ENCODE measurements around the gene DOC2A.
"Not testable (repeated sequence)": the region's sequence is repeated elsewhere in the genome, so short reads cannot be mapped to it uniquely, and the experiment has no call there.

Gene DOC2A

DNA sequence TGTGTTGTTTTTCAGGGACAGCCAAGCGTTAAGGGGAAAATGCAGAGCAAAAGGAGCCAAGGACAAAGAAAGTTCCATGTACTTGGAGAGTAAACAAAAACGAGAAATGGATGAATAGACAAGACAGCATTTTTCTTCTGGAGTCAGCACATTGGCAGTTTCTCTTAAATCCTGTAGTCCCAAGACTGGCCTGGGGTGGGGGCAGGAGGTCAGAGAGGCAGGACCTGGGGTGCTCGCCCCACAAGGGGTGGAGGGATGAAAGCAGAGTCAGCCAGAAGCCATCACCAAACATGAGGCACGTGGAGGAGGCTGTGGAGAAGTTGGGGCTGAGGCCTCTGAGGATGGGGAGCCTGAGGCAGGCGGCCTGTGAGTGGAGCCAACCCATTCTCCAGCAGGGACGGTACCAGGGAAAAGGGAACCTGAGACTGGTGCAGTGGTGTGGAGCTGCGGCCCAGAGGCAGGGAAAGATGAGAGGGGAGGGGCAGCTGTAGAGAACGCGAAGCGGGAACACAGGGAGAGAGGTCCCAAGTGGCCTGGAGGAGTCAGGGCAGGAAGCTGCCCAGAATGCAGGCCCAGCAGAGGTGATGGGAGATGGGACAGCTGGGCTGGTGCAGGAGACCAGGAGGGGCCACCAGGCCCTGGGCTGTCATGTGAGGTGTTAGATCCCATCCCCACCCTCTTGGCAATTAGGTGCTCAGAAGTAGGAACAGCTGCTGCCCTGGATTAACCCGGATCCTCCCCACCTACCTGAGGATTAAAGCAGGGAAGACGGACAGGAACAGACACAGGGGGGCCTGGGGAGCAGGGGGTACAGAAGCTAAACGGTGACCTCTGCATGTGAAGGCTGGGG lies 17.0 kb upstream of the DOC2A start:
- DNase-seq: no peak

DNA sequence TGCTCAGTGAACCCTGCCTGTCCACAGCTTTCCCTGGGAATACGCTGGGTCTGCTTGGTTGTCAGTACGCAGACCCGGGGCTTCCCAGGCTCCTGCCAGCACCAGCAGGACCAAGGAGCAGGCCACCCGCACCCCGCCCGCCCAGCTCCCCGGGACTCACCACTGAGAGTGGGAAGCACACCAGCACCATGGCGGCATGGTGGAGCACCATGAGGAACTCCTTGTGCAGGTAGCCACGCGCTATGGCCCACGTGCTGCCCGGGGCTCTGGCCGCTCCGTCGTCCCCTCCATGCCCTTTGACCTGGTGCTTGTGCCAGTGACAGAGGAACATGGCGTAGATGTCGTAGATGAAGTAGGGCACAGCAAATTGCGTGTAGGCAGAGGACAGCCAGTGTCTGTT lies 15.6 kb upstream of the DOC2A start:
- DNase-seq: no peak

DNA sequence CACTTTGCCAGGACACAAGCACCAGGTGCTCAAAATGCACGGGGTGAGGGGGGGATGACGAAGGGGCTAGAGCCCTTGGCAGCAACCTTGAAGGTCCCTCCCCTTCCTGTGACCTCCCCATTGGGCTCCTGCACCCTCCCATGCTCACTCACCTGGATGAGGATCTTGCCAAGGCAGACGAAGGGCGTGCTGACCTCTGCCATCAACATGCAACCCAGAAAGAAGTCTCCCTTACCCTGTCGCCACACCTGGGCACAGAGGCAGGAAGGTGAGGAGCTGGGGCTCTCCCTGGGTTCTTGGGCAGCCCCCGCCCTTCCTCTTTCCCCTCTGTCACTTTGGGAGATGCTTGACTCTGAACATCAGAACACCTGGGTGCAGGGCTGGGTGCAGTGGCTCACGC lies 14.7 kb upstream of the DOC2A start:
- DNase-seq: no peak

DNA sequence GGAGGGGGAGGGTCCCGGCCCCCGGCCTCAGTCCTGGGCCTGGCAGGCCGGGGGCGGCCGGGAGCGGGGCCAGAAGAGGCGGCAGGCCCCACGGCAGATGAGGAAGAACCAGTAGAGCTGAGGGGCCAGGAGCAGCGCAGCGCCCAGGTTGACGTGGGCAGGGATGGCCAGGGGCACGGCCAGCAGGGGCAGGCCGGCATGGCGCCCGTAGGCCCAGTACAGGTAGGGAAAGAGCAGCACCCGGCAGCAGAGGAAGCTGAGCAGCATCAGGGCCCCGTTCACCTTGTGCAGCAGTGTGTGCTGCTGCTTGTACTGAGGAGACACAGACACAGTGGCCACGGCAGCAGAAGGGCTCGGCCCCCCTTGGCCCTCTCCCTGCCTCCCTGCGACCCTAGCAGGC lies 14.3 kb upstream of the DOC2A start:
- no peak for DNase-seq

DNA sequence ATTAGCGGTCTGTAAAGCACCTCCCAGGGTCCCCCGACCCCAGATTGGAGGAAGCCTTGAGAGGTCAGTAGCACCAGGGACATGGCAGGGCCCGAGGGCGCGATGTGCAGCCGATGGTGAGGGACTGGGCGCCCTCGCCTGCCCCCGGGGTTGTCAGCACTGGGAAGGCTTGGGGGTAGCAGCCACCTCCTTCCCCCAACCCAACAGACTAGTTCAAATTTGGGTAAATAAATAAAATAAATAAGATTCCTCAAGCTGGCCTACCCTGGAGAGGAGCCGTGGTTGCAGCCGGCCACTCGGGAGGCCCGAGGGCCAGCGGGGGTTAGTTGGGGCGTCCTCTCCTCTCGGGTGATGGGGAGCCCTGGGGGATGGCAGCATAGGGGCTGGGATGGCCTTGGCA lies 13.6 kb upstream of the DOC2A start:
- DNase-seq: no peak

DNA sequence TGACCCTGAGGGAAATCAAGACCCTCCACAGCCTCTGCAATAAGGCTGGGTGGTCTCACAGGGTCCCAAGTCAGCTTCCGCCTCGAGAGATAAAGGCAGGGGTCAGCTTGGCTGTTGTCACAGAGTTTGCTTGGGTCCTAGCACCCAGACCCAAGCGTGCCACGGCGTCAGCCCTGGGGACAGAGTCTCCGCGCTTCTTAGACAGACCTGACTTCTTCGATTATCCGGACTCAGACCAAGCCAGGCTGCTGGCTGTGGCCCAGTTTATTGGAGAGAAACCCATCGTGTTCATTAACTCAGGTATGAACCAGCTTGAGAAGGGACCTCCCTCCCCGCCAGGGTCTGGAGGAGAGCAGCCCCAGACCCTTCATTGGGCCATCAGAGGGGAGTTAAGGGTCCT lies 12.8 kb upstream of the DOC2A start:
- DNase-seq: no peak

DNA sequence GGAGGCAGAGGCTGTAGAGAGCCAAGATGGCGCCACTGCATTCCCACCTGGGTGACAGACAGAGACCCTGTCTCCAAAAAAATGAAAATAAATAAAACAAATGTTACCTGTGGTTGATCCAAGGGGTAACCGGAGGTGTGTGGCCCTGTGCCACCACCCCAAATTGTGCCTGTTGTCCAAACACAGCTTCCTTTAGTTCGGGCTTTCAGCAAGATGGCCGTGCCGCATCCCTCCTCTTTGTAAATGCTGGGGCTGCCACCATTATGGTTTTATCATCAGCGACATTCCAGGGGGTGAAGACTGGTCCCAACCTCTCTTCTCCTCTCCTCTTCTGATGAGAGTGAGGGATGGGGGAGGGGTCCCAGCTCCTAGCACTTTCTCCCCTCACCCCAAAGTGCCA lies 12.1 kb upstream of the DOC2A start, which contains the start of gene C16orf92:
Gene C16orf92, plus strand, starts transcription at position 312 of the 400 bp plus-strand sequence. CDS start 143 bp downstream, outside the sequence.
- DNase-seq: no peak

DNA sequence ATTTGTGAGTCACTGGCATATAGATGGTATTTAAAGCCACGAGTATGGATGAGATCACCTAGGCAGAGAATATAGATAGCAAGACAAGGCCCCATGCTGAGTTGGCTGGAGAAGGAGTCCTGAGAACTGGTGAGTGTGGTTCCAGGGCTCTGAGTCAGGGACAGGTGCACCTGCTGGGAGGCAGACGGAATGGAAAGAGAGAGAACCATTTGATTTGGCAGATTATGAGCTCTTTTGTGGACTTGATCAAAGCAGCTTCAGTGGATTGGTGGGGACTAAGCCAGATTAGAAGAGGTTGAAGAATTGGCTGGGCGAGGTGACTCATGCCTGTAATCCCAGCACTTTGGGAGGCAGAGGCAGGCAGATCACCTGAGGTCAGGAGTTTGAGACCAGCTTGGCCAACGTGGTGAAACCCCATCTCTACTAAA lies 7.9 kb upstream of the DOC2A start:
- no peak for DNase-seq

DNA sequence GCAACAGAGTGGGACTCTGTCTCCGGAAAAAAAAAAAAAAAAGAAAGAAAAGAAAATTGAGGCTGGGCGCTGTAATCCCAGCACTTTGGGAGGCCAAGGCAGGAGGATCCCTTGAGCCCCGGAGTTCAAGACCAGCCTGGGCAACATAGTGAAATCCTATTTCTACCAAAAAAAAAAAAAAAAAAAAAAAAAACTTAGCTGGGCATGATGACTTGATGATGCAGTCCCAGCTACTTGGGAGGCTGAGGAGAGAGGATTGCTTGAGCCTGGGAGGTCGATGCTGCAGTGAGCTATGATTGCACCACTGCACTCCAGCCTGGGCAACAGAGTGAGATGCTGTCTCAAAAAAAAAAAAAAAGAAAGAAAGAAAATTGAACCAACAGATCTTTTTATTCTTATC lies 7.1 kb upstream of the DOC2A start:
- not testable (repeated sequence) for DNase-seq

DNA sequence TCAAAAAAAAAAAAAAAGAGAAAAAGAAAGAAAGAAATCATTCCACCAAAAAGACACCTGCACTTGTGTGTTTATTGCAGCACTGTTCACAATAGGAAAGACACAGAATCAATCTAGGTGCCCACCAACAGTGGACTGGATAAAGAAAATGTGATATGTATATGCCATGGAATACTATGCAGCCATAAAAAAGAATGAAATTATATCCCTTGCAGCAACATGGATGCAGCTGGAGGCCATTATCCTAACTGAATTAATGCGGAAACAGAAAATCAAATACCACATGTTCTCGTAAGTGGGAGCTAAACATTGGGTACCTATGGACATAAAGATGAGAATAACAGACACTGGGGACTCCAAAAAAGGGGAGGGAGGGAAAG lies 6.4 kb upstream of the DOC2A start:
- DNase-seq: no peak

DNA sequence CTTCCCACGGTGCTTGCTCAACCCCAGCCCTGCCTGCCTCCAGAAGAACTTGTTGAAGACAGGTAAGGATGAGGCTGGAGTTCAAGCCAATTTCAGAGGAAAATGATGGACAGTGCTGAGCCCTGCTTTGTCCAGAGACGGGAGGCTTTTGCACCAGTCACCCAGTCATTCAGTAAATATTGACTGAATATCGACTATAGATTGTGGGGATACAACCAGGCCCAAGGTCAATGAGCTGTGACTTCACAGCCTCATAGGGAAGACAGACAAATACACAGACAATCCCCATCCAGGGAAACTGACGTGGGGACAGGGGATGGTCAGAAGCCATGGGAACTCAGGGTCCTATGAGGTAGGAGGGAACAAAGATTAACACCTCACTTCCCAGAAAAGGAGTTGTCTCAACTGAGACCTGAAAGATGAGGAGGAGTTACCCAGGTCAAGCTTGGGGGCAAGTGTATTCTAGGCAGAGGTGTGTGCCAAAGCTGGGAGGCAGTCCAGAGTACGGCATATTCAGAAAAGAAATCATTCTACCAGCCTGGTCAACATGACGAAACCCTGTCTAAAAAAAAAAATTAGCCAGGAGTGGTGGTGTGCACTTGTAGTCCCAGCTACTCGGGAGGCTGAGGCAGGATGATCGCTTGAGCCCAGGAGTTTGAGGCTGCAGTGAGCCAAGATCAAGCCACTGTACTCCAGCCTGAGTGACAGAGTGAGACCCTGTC lies 5.9 kb upstream of the DOC2A start:
- DNase-seq: no peak

DNA sequence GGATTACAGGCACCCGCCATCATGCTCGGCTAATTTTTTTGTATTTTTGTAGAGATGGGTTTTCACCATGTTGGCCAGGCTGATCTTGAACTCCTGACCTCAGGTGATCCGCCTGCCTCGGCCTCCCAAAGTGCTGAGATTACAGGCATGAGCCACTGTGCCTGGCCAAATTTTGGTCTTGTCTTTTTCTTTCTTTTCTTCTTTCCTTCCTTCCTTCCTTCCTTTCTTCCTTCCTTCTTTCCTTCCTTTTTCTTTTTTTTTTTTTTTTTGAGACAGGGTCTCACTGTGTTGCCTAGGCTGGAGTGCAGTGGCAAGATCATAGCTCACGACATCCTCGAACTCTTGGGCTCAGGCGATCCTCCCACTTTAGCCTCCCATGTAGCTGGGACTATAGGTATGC lies 4.6 kb upstream of the DOC2A start:
- not testable (repeated sequence) for DNase-seq

DNA sequence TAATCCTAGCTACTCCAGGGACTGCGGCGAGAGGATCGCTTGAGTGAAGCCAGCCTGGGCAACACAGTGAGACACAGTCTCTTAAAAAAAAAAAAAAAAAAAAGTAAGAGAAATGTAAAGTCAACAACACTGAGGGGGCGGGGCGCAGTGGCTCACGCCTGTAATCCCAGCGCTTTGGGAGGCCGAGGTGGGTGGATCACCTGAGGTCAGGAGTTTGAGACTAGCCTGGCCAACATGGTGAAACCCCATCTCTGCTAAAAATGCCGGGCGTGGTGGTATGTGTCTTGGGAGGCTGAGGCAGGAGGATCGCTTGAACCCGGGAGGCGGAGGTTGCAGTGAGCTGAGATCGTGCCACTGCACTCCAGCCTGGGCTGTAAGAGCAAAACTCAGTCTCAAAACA lies 1.8 kb upstream of the DOC2A start:
- DNase-seq: not testable (repeated sequence)

DNA sequence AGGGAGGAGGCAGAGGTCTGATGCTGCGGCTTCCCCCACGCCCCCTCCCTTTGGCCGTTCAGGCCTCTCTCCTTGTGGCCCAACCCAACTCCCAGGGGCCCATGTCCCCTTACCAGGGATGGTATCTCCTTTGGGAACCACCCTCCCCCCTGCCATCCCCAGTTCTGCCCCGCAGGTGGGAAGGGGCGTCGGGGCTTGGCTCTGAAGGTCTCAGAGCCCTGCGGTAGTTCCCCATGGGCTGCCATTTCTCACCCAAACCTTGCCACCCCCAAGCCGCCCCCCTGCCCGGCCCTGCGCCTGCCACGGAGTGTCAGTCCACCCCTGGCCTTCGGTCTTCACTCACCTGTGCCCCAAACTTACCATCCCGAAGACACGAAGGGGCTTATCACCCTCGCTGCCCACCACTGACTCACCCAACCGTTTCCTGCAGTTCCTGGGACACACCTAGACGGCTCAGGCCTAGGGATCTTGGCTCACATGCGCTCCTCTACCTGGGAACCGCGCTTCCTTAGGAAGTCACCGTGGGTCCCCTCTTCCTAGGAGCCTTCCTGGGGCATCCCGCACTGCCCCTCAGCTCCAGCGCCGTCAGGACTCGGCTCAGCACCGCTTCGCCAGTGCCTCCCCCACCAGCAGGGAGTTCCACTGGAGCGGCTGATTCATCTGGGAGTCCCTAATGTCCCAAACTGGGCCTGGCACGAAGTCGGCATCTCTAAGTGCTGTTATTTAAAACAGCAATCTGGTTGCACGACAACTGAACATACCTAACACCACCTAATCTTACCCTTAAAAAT lies 1.1 kb upstream of the DOC2A start:
- no peak for DNase-seq

DNA sequence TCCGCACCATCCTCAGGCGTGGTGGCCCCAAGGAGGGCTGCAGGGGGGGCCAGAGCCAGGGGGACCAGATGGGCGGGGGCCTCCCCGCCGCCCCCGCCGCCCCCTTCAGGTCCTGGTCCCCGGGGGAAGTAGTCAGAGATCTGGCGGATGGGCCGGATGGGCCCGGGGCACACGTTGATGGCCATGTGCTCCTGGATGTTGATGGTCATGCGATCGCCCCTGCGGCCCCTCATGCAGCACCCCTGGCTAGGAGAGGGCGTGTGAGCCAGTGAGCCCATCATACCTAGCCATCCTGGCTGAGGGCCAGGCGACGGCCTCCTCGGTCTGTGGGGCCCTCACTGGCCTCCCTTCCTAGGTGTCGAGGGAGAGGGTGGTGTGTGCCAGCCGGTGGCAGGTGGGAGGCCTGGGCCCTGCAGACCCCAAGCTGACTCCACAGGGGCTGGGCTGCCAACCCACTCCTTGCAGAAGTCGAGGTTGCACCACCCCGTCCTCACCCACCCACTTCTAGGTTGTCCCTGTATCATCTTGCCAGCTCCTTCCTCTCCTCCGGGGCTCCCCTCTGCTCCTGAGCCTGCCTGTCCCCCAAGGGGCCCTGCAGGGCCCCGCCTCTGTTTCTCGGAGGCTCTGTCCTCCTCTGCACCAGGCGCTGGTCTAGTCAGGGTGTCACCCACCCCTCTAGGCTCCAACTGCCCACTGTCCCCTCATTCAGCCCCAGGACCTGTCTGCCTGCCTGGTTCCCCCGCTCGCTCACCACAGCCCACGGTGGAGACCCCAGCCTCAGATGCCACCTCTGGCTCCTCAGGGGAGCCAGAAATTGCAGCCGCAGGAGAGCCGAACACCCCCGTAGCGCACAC lies 610 bp downstream of the DOC2A start:
- DNase-seq: no peak

DNA sequence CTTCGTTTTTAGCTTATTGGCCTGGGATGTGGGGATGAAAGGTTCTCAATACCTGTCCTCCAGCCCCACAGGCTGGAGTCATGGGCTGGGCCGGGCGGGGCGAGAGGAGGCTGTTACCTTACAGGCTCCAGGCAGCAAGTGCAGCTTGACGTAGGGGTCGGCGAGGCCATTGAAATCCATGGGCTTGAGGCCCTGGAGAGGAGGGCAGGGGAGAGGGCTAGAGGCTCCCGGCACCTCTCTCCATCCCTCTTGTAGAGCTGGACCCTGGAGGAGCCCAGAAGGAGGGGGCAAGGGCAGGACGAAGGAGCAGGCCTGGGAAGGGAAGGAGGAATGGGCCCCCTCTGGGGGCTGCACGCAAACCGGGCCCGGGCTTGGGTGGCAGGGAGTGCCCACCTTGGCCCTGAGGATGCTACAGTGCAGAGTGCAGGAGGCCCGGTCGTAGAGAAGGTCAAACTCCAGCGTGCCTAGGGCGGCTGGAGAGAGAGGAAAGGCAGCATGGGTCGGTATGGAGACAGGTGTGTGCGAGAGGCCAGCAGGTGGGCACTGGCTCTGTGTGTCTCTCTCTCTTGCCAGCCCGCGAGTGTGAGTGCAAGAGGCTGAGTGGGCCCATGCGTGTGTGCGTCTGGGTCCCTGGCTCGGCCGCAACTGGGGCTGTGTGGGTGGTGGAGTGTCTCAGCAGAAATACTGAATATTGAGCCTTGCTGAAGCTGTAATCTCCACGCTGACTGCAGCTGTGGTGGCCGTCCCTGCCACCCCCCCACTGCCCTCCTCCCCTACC lies 1.6 kb downstream of the DOC2A start:
- no peak for DNase-seq

DNA sequence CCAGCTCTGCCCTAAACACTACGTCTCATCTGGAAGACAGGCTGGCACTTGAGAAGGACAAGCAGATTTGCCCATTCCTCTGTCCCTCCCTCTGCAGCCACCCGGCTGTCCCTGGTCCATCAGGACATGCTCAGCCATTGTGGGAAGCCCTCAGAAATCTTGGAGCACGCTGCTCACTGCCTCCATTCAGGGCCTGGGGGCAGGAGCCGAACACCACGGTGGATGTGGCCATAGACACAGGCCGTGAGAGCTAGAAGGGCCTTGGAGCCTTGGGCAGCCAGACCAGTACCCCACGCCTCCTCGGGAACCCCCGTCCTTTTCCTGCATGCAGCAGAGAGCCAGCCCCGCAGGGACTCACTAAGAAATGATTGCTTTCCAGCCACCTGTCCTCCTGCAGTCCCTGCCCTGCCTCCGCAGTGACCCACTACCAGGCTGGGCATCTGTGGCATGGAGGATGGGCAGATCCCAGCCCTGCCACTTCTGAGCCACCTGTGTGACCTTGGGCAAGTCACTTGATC lies 3.4 kb downstream of the DOC2A start:
- DNase-seq: no peak

DNA sequence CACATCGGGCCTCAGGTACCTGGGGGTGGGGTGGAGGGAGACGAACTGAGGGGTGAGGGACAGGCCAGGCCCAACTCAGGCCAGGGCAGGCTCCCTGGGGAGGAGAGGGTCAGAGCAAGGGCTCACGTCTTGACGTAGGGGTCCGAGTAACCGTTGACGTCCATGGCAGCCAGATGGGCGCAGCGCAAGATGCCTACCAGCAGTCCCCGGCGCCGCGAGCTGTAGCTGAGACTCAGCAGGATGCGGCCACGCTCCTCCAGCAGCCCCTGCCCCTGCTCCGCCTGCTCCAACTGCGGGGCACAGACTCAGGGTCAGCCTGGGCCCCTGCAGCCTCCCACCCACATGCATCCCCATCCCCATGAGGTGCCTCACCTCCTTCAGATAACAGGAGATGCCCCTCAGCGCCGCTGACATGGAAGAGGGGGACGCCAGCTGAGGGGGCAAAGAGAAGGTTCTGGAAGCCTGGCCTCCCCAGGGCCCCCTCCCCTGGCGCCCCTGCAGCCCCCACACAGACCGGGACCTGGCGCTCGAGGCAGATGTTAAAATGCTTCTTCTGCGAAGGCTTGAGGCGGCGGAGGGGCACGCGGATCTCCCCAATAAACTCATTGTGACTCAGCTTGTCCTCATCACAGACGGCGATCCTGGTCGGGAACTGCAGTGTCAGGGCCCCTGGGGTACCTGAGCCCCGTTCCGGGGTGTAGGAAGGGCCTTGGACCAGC lies 4.0 kb downstream of the DOC2A start:
- DNase-seq: no peak

DNA sequence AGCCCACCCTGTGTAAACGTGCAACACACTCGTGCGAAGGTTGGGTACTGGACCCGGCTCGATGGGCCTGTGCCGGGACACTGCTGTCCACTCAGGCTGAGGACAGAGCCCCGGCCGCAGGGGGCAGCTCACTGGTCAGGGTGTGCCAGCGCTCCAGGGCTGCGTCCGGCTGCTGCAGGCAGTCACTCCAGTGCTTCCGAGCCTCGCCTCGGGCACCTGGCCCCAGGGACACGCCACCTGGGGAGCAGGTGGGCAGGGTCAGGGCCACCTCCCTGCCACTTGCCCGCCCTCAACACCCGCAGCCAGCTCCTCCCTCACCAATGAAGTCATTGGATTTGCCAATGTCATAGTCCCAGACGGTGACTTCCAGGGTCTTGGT lies 4.7 kb downstream of the DOC2A start:
- no peak for DNase-seq

DNA sequence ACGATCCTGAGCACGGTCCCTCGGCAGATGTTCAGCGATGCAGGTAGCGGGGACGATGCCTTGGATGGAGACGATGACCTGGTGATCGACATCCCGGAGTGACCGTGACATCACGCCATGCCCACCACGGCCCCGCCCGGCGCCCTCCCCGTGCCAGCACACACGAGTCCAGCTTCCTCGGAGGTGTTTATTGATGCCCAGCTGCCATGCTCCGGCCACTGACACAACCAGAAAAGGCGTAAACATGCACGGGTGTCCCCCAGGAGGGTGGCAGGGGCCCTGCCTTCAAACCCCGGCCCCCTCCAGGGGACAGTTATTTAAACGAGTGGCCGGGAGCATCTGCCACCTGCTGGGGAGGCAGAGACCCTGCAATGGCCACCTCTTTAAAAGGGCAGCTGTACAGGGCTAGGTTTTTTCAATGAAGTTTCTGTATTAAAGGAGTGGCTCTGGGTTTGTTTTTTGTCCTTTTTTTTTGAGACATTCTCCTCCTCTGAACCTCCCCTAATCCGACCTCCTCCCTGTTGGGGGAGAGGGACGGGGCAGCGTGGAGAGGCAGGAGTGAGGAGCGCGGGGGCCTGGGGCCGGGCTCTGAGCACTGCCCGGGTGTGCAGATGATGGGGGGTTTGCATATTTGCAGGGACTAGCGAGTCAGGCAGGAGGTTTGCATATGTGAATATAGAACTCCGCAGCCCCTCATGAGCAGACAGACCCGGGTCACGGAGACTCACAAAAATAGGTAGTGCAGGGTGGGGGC lies 5.3 kb downstream of the DOC2A start:
- peak; percentile 53 to 76 (median 65) for DNase-seq

All from suppressor macrophage treated with lipopolysaccharide for 1 hour (primary cell).